H1 (cell line): ENCODE data around the gene GBGT1. TPM values are rescaled to one million over a fixed set of nuclear protein-coding genes. Genes with fewer than 3 reads are reported as not detected.

Source experiments
- CTCF ChIA-PET: fragments of 300-600 bp; sonication (Branson Sonifier 250); formaldehyde crosslinking; loops from one replicate; lab custom pipeline; 2021; ENCODE audit not compliant: partially characterized antibody; lab: Charles Lee
- POLR2A ChIA-PET: fragments of 300-600 bp; sonication (Branson Sonifier 250); formaldehyde crosslinking; loops from one replicate; lab custom pipeline; 2021; ENCODE audit warnings: inconsistent platforms; ENCODE audit not compliant: partially characterized antibody; lab: Charles Lee
- DNase-seq, 2 experiments: peaks; one replicate each; pipeline versions ENCODE4 v3.0.0 to v3.0.0-alpha.2; 2010 to 2022; ENCODE audit warnings: low spot score in 2 of 2, low read depth in 1 of 2, mixed read lengths in 1 of 2
- FAIRE-seq: peaks from 2 replicates; lab custom pipeline; 2011; peaks lifted over from hg19 to GRCh38; lab: Jason Lieb, UNC
- H2AFZ ChIP-seq: 2 replicates; pipeline ENCODE4 v1.8.1; 2012; ENCODE audit warnings: low read length, inconsistent platforms
- H2AK5ac ChIP-seq: 2 replicates; pipeline ENCODE4 v1.6.1; 2013; ENCODE audit warnings: low read depth, low read length
- H2BK120ac ChIP-seq: replicated peaks from 2 replicates; pipeline ENCODE3; 2013; ENCODE audit warnings: low read depth, low read length, inconsistent platforms
- H2BK12ac ChIP-seq: 2 replicates; pipeline ENCODE4 v1.6.1; 2013; ENCODE audit warnings: low read depth, low read length
- H2BK15ac ChIP-seq: 2 replicates; pipeline ENCODE4 v1.6.1; 2013; ENCODE audit warnings: low read length
- H2BK20ac ChIP-seq: 2 replicates; pipeline ENCODE4 v1.6.1; 2013; ENCODE audit warnings: low read length
- H2BK5ac ChIP-seq: 2 replicates; pipeline ENCODE4 v1.6.1; 2013; ENCODE audit warnings: low read depth, low read length
- H3K14ac ChIP-seq: 2 replicates; pipeline ENCODE4 v1.6.1; 2013; ENCODE audit warnings: inconsistent platforms; ENCODE audit not compliant: insufficient read length
- H3K18ac ChIP-seq: 2 replicates; pipeline ENCODE4 v1.6.1; 2013; ENCODE audit warnings: low read length; ENCODE audit errors: extremely low read depth
- H3K23ac ChIP-seq: 2 replicates; pipeline ENCODE4 v1.6.1; 2013; ENCODE audit warnings: inconsistent platforms; ENCODE audit not compliant: insufficient read length
- H3K23me2 ChIP-seq: 2 replicates; pipeline ENCODE4 v1.6.1; 2013; ENCODE audit warnings: low read depth, low read length
- H3K27ac ChIP-seq: 2 replicates; pipeline ENCODE4 v1.6.1; 2011; ENCODE audit warnings: low read depth, low read length, inconsistent platforms
- H3K27me3 ChIP-seq, 4 experiments: replicated peaks in 1 of 4; 1 replicate in 1 of 4; 2 replicates in 3 of 4; pipeline versions ENCODE4 v1.6.1 to v1.8.1; 2011 to 2013; ENCODE audit warnings: low read length in 3 of 4, mild to moderate bottlenecking in 3 of 4, inconsistent platforms in 2 of 4, mixed read lengths in 2 of 4, moderate library complexity in 1 of 4; ENCODE audit not compliant: control insufficient read depth in 3 of 4, insufficient read depth in 3 of 4; ENCODE audit errors: extremely low read depth in 1 of 4
- H3K36me3 ChIP-seq, 4 experiments: 2 replicates each; pipeline versions ENCODE4 v1.6.1 to v1.8.1; 2011 to 2013; ENCODE audit warnings: mild to moderate bottlenecking in 4 of 4, low read length in 3 of 4, moderate library complexity in 2 of 4, control low read depth in 1 of 4, inconsistent platforms in 1 of 4; ENCODE audit not compliant: insufficient read depth in 4 of 4, control insufficient read depth in 2 of 4
- H3K4ac ChIP-seq: replicated peaks from 2 replicates; pipeline ENCODE3; 2013; ENCODE audit warnings: low read length, low read depth, mixed read lengths, inconsistent platforms; ENCODE audit not compliant: insufficient read length
- H3K4me1 ChIP-seq, 4 experiments: replicated peaks in 1 of 4; 1 replicate in 1 of 4; 2 replicates in 3 of 4; pipeline versions ENCODE4 v1.6.1 to v1.8.1; 2011 to 2013; ENCODE audit warnings: low read length in 3 of 4, inconsistent platforms in 2 of 4, mixed read lengths in 1 of 4; ENCODE audit not compliant: insufficient read depth in 4 of 4, control insufficient read depth in 3 of 4
- H3K4me2 ChIP-seq, 2 experiments: 2 replicates each; pipeline versions ENCODE4 v1.6.1 to v1.8.1; 2011 to 2013; ENCODE audit warnings: low read depth in 2 of 2, low read length in 2 of 2, control low read depth in 1 of 2, inconsistent platforms in 1 of 2, mild to moderate bottlenecking in 1 of 2; ENCODE audit not compliant: insufficient read depth in 1 of 2
- H3K4me3 ChIP-seq, 4 experiments: fragments of 200-600, 300-600 bp in 1 of 4; sonication (generic), shearing (Covaris generic), sonication (Bioruptor Twin) in 1 of 4; 2 replicates each; pipeline versions ENCODE4 v1.5.1 to v1.8.1; 2011 to 2016; ENCODE audit warnings: low read length in 4 of 4, low read depth in 3 of 4, control low read depth in 2 of 4, inconsistent platforms in 2 of 4, mild to moderate bottlenecking in 2 of 4, mixed read lengths in 1 of 4, moderate library complexity in 1 of 4; ENCODE audit not compliant: insufficient read depth in 2 of 4; ENCODE audit errors: extremely low read depth in 1 of 4
- H3K56ac ChIP-seq: replicated peaks from 2 replicates; pipeline ENCODE3; 2013; ENCODE audit warnings: low read depth, mild to moderate bottlenecking, mixed read lengths, low read length, inconsistent platforms; ENCODE audit not compliant: insufficient read length
- H3K79me1 ChIP-seq: 2 replicates; pipeline ENCODE4 v1.6.1; 2013; ENCODE audit warnings: low read depth, low read length, control low read depth
- H3K79me2 ChIP-seq, 2 experiments: 2 replicates each; pipeline versions ENCODE4 v1.6.1 to v1.8.1; 2012 to 2013; ENCODE audit warnings: low read length in 2 of 2, mild to moderate bottlenecking in 2 of 2, inconsistent platforms in 1 of 2; ENCODE audit not compliant: insufficient read depth in 2 of 2, control insufficient read depth in 1 of 2
- H3K9ac ChIP-seq, 4 experiments: replicated peaks in 1 of 4; 1 replicate in 1 of 4; 2 replicates in 3 of 4; pipeline versions ENCODE4 v1.6.1 to v1.8.1; 2011 to 2013; ENCODE audit warnings: low read depth in 3 of 4, low read length in 3 of 4, control low read depth in 2 of 4, mild to moderate bottlenecking in 2 of 4, moderate library complexity in 2 of 4, inconsistent platforms in 1 of 4; ENCODE audit errors: extremely low read depth in 1 of 4
- H3K9me3 ChIP-seq, 2 experiments: 2 replicates each; pipeline versions ENCODE4 v1.6.1 to v1.8.1; 2012 to 2013; ENCODE audit warnings: mild to moderate bottlenecking in 2 of 2, moderate library complexity in 2 of 2, control low read depth in 1 of 2, inconsistent platforms in 1 of 2, low read depth in 1 of 2, low read length in 1 of 2, mixed read lengths in 1 of 2; ENCODE audit not compliant: insufficient read depth in 2 of 2
- H4K20me1 ChIP-seq, 2 experiments: replicated peaks in 1 of 2; 2 replicates each; pipeline versions ENCODE3 to v1.8.1; 2011 to 2013; ENCODE audit warnings: inconsistent platforms in 2 of 2, low read length in 2 of 2, mild to moderate bottlenecking in 1 of 2; ENCODE audit not compliant: insufficient read depth in 2 of 2, control insufficient read depth in 1 of 2
- H4K5ac ChIP-seq: 2 replicates; pipeline ENCODE4 v1.6.1; 2013; ENCODE audit warnings: low read length, low read depth, mixed read lengths, inconsistent platforms; ENCODE audit not compliant: insufficient read length
- H4K8ac ChIP-seq: 2 replicates; pipeline ENCODE4 v1.8.0; 2013; ENCODE audit warnings: mild to moderate bottlenecking, moderate library complexity, low read length, inconsistent platforms; ENCODE audit not compliant: insufficient read depth; ENCODE audit errors: extremely low read depth
- H4K91ac ChIP-seq: replicated peaks from 2 replicates; pipeline ENCODE3; 2013; ENCODE audit warnings: low read length, mixed read lengths, inconsistent platforms; ENCODE audit not compliant: insufficient read length
- CTBP2 ChIP-seq: IDR thresholded peaks from 2 replicates; pipeline ENCODE4 v1.7.0; 2011; ENCODE audit warnings: borderline replicate concordance, mild to moderate bottlenecking, moderate library complexity, mixed read lengths, low read length; ENCODE audit not compliant: insufficient read depth, insufficient read length
- GABPA ChIP-seq: IDR thresholded peaks from 2 replicates; pipeline ENCODE4 v1.6.1; 2011; ENCODE audit warnings: mild to moderate bottlenecking, low read length, moderate library complexity, borderline replicate concordance; ENCODE audit not compliant: insufficient read depth
- HDAC2 ChIP-seq, 2 experiments: fragments of 300-600 bp in 1 of 2; sonication (generic) in 1 of 2; IDR thresholded peaks; 2 replicates each; pipeline ENCODE4 v1.6.1; 2011 to 2012; ENCODE audit warnings: low read depth in 2 of 2, low read length in 2 of 2, mild to moderate bottlenecking in 2 of 2, moderate library complexity in 2 of 2, borderline replicate concordance in 1 of 2, inconsistent platforms in 1 of 2
- JUND ChIP-seq: IDR thresholded peaks from 2 replicates; pipeline ENCODE4 v1.6.1; 2011; ENCODE audit warnings: mild to moderate bottlenecking, improper control_type of control experiment, low read length
- KDM1A ChIP-seq: fragments of 200-600, 300-600 bp; sonication (generic); IDR thresholded peaks from 2 replicates; pipeline ENCODE4 v1.7.1; 2016; ENCODE audit warnings: mild to moderate bottlenecking, low read length, borderline replicate concordance
- NANOG ChIP-seq: IDR thresholded peaks from 2 replicates; pipeline ENCODE4 v1.6.1; 2011; ENCODE audit warnings: low read length, low read depth, mild to moderate bottlenecking, inconsistent platforms; ENCODE audit not compliant: insufficient read depth, poor library complexity, severe bottlenecking
- RAD21 ChIP-seq, 2 experiments: IDR thresholded peaks in 1 of 2; conservative IDR thresholded peaks in 1 of 2; 2 replicates each; pipeline ENCODE4 v1.6.1; 2011; ENCODE audit warnings: low read depth in 2 of 2, low read length in 2 of 2, improper control_type of control experiment in 1 of 2, inconsistent platforms in 1 of 2, mild to moderate bottlenecking in 1 of 2, moderate library complexity in 1 of 2
- RXRA ChIP-seq: IDR thresholded peaks from 2 replicates; pipeline ENCODE4 v1.6.1; 2011; ENCODE audit warnings: low read depth, mild to moderate bottlenecking, low read length, moderate library complexity; ENCODE audit not compliant: insufficient read depth
- TCF12 ChIP-seq: IDR thresholded peaks from 2 replicates; pipeline ENCODE4 v1.6.1; 2011; ENCODE audit warnings: low read depth, mild to moderate bottlenecking, low read length
- TEAD4 ChIP-seq: IDR thresholded peaks from 2 replicates; pipeline ENCODE4 v1.6.1; 2012; ENCODE audit warnings: low read depth, low read length, inconsistent platforms, mixed read lengths
- WGBS, 2 experiments: shearing (Covaris generic) in 1 of 2; methylation state at CpG; one replicate each; pipeline versions ENCODE4 v1.1.6 to v1.1.7; 2013 to 2015; ENCODE audit warnings: low lambda C conversion rate in 2 of 2, mixed read lengths in 2 of 2, inconsistent platforms in 1 of 2, low coverage in 1 of 2, missing lambda C conversion rate in 1 of 2; ENCODE audit not compliant: insufficient replicate concordance in 2 of 2, insufficient coverage in 1 of 2, insufficient read length in 1 of 2; ENCODE audit errors: extremely low coverage in 1 of 2, missing lambda C conversion rate in 1 of 2; 5-methylcytosine and 5-hydroxymethylcytosine counted together
- polyA plus RNA-seq, 7 experiments: library from polyadenylated mRNA; depleted of rRNA in 3 of 7; stranded (reverse) in 5 of 7; unstranded in 2 of 7; fragments of >200 nt in 5 of 7; fragments of 200-250 nt in 2 of 7; gene quantifications; 1 replicate in 5 of 7; 2 replicates in 1 of 7; 4 replicates in 1 of 7; pipeline versions ENCODE4 v1.2.1 to v1.2.3, GENCODE V29; 2011 to 2013; ENCODE audit warnings: missing spikeins in 2 of 7, mixed read lengths in 2 of 7
- total RNA-seq: library from RNA; stranded (reverse); fragmentation: NEBNext Ultra II Directional; extraction: Animal tissue kit (Norgen Biotek cat#: 25700); gene quantifications from 2 replicates; pipeline ENCODE4 v1.2.1, GENCODE V29; 2021

GBGT1 gene
- total and polyA plus RNA-seq, 2 of the 8 experiments (the other 6 are each of a cell fraction or from before 2014, with no cell fraction given): 7.1 to 9.7 TPM

DNA sequence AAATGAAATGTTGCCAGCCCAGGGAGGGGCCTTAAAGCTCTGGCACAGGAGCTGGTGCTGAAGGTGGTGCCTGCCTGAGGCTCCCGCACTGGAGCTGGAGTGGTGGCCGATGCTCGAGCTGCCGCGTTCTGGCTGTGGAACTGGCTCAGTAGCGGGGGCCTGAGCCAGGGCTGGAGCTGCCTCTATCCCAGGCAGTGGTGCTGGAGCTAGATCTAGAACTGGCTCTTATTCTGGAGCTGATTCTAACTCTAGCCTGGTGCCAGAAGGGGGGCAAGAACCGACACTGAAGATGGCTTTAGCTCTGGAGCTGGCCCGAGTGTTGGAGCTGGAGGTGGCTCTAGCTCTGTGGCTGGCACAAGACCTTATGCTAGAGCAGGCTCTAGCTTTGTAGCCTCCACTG lies 26.1 kb upstream of the GBGT1 start:
- 92% methylated on average over 8 of the region's 8 CpGs; no CpG with 5 or more reads in 1 of the 2 experiments for WGBS, 2 experiments
- H3K9me3 ChIP-seq: no peaks in the 10 kb centered on the region
- ChIA-PET POLR2A (interaction anchor here (0.6 kb wide), 1 partner anchor 140 kb away, joined by 4 read pairs; no protein-coding TSS in a partner anchor), CTCF (interaction anchor here (0.7 to 5.5 kb wide), 10 partner anchors 10 to 152 kb away, joined by 3 to 123 read pairs (median 22); no protein-coding TSS in a partner anchor)
- no peak overlapping the region for H3K14ac ChIP-seq
- no peak overlapping the region for H2BK120ac ChIP-seq
- no peak overlapping the region for H2BK5ac ChIP-seq
- no peak overlapping the region for H3K18ac ChIP-seq
- H3K36me3 ChIP-seq: no peaks in the 10 kb centered on the region
- no peak overlapping the region for H3K27ac ChIP-seq
- no peak overlapping the region for H2AK5ac ChIP-seq
- no peaks in the 10 kb centered on the region for H3K4me1 ChIP-seq
- H3K9ac ChIP-seq: no peak overlapping the region
- no peak overlapping the region for H2AFZ ChIP-seq
- no peaks in the 10 kb centered on the region for H3K23me2 ChIP-seq
- no peaks in the 10 kb centered on the region for H3K79me1 ChIP-seq
- peaks cover 0 to 1% of the 10 kb centered on the region in 2 experiments for H4K20me1 ChIP-seq
- no peak overlapping the region for H4K8ac ChIP-seq
- H3K4ac ChIP-seq: no peak overlapping the region
- no peak overlapping the region for H3K4me2 ChIP-seq
- H4K5ac ChIP-seq: no peak overlapping the region
- no peak for FAIRE-seq
- peaks cover 0 to 13% (median 8%) of the 10 kb centered on the region in 4 experiments; a peak in 5 of 7 replicates for H3K27me3 ChIP-seq
- TF ChIP-seq GABPA (no peak), JUND (no peak), NANOG (no peak), RAD21 (IDR thresholded peaks at IDR 0.05 in 1 of 2, conservative IDR thresholded peaks at IDR 0.05 in 1 of 2; ENCODE audit: low read depth in 2 of 2, low read length in 2 of 2) (no peak), HDAC2 (IDR thresholded peaks at IDR 0.05; ENCODE audit: borderline replicate concordance in 1 of 2, low read depth in 2 of 2, low read length in 2 of 2) (no peak), TEAD4 (no peak), CTBP2 (no peak), KDM1A (no peak), TCF12 (no peak), RXRA (no peak)
- no peak overlapping the region for H2BK12ac ChIP-seq
- no peak overlapping the region for H3K56ac ChIP-seq
- H2BK20ac ChIP-seq: no peak overlapping the region
- H3K23ac ChIP-seq: no peak overlapping the region
- no peak for DNase-seq
- H3K79me2 ChIP-seq: no peaks in the 10 kb centered on the region
- no peak overlapping the region for H3K4me3 ChIP-seq
- no peak overlapping the region for H4K91ac ChIP-seq
- no peak overlapping the region for H2BK15ac ChIP-seq
